ENCODE measurements around the gene ZMYM4. TPM values are rescaled to one million over a fixed set of nuclear protein-coding genes. Genes with fewer than 3 reads are reported as not detected.

Gene ZMYM4
- polyA plus RNA-seq, 3 donors = 12.3 to 31.8 (median 26.0) TPM

DNA sequence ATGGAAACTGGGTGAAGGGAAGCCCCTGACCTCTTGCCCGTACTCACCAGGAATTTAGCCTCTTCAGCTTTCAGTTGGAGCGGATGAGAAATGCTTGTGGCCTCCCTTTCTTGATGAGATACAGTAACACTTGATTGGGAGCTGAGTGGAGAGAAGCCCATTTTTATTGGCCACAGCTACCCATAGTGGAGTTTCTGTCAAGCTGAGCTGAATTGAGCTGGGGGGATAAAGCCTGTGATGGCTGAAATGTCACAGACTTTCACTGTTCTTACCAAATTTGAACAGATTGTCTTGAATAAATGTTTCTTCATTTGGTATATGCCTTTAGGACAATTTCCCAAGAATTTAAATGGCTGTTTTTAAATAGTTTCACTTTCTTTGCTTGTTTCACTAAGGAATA, 125.9 kb downstream of the ZMYM4 start:
- intact Hi-C loops (cut with micrococcal nuclease) = no loop called here
- Mint-ChIP-seq H3K4me3 (no peak overlapping the region), H3K27me3 (ENCODE audit: low read depth in 3 of 3) (no peaks in the 10 kb centered on the region), H3K9me3 (peaks cover 0 to 9% (median 6%) of the 10 kb centered on the region in 7 donors), H3K27ac (peak overlapping the region in 4 of 7 donors; percentile 25 to 83 (median 56)), H3K4me1 (peaks cover 9% of the 10 kb centered on the region), H3K36me3 (peaks cover 55 to 65% of the 10 kb centered on the region in 2 donors)
- Histone ChIP-seq H3K27ac (ENCODE audit: low read depth in 1 of 2, low read length in 2 of 2) (peak overlapping the region in 1 of 2 donors; percentile 62), H4K20me1 (ENCODE audit: insufficient read depth, low read length) (no peaks in the 10 kb centered on the region), H3K4me2 (replicated peaks; ENCODE audit: extremely low read depth, low read length, poor library complexity, severe bottlenecking) (no peak overlapping the region), H3K4me3 (replicated peaks in 1 of 3; ENCODE audit: low read depth in 2 of 3, low read length in 3 of 3) (no peak overlapping the region), H3K9ac (ENCODE audit: insufficient read depth, low read length, poor library complexity, severe bottlenecking) (no peak overlapping the region), H2AFZ (ENCODE audit: insufficient read depth, low read depth, low read length, poor library complexity, severe bottlenecking) (no peak overlapping the region), H3K9me3 (replicated peaks in 1 of 2; ENCODE audit: control insufficient read depth in 1 of 2, insufficient read depth in 1 of 2, low read length in 2 of 2) (peaks cover 0 to 4% of the 10 kb centered on the region in 2 donors), H3K36me3 (replicated peaks in 1 of 2; ENCODE audit: control insufficient read depth in 1 of 2, insufficient read depth in 2 of 2, low read length in 2 of 2) (peaks cover 65 to 92% of the 10 kb centered on the region in 2 donors), H3K79me2 (ENCODE audit: insufficient read depth, low read length) (no peaks in the 10 kb centered on the region), H3K4me1 (ENCODE audit: control insufficient read depth in 1 of 2, insufficient read depth in 2 of 2, low read length in 2 of 2) (no peaks in the 10 kb centered on the region), H3K27me3 (ENCODE audit: control insufficient read depth in 2 of 2, insufficient read depth in 2 of 2, low read length in 2 of 2) (no peaks in the 10 kb centered on the region)
- 100% methylated on average over 1 of the region's 2 CpGs for WGBS (ENCODE audit: insufficient coverage)
- DNase-seq = no peak
- TF ChIP-seq, protein P1, sequence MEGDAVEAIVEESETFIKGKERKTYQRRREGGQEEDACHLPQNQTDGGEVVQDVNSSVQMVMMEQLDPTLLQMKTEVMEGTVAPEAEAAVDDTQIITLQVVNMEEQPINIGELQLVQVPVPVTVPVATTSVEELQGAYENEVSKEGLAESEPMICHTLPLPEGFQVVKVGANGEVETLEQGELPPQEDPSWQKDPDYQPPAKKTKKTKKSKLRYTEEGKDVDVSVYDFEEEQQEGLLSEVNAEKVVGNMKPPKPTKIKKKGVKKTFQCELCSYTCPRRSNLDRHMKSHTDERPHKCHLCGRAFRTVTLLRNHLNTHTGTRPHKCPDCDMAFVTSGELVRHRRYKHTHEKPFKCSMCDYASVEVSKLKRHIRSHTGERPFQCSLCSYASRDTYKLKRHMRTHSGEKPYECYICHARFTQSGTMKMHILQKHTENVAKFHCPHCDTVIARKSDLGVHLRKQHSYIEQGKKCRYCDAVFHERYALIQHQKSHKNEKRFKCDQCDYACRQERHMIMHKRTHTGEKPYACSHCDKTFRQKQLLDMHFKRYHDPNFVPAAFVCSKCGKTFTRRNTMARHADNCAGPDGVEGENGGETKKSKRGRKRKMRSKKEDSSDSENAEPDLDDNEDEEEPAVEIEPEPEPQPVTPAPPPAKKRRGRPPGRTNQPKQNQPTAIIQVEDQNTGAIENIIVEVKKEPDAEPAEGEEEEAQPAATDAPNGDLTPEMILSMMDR (IDR thresholded peaks at IDR 0.05) = no peak

DNA sequence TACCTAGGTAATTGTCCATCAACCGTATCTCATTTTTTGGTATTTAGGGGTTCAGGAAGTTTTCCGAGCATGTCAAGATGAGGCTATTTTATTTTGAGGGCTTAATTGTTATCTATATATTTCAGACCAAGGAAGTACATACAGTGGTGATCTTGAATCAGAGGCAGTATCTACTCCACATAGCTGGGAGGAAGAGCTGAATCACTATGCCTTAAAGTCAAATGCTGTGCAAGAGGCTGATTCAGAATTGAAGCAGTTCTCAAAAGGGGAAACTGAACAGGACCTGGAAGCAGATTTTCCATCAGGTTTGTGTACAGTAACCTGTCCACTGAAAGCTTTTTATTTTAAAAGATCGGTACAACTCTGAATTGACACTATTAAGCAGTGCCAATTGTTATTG, 130.2 kb downstream of the ZMYM4 start:
- intact Hi-C loops (cut with micrococcal nuclease) = no loop called here
- Histone ChIP-seq H3K36me3 (replicated peaks in 1 of 2; ENCODE audit: control insufficient read depth in 1 of 2, insufficient read depth in 2 of 2, low read length in 2 of 2) (peaks cover 59 to 94% of the 10 kb centered on the region in 2 donors), H2AFZ (ENCODE audit: insufficient read depth, low read depth, low read length, poor library complexity, severe bottlenecking) (no peak overlapping the region), H3K27me3 (ENCODE audit: control insufficient read depth in 2 of 2, insufficient read depth in 2 of 2, low read length in 2 of 2) (no peaks in the 10 kb centered on the region), H4K20me1 (ENCODE audit: insufficient read depth, low read length) (no peaks in the 10 kb centered on the region), H3K4me3 (replicated peaks in 1 of 3; ENCODE audit: low read depth in 2 of 3, low read length in 3 of 3) (no peak overlapping the region), H3K4me2 (replicated peaks; ENCODE audit: extremely low read depth, low read length, poor library complexity, severe bottlenecking) (no peak overlapping the region), H3K9ac (ENCODE audit: insufficient read depth, low read length, poor library complexity, severe bottlenecking) (no peak overlapping the region), H3K79me2 (ENCODE audit: insufficient read depth, low read length) (no peaks in the 10 kb centered on the region), H3K4me1 (ENCODE audit: control insufficient read depth in 1 of 2, insufficient read depth in 2 of 2, low read length in 2 of 2) (no peaks in the 10 kb centered on the region), H3K27ac (ENCODE audit: low read depth in 1 of 2, low read length in 2 of 2) (peak overlapping the region in 1 of 2 donors; percentile 13), H3K9me3 (replicated peaks in 1 of 2; ENCODE audit: control insufficient read depth in 1 of 2, insufficient read depth in 1 of 2, low read length in 2 of 2) (no peaks in the 10 kb centered on the region)
- Mint-ChIP-seq H3K27me3 (ENCODE audit: low read depth in 3 of 3) (no peaks in the 10 kb centered on the region), H3K4me1 (peaks cover 5% of the 10 kb centered on the region), H3K4me3 (no peak overlapping the region), H3K9me3 (peaks cover 0 to 4% (median 0%) of the 10 kb centered on the region in 7 donors), H3K36me3 (peaks cover 61 to 77% of the 10 kb centered on the region in 2 donors), H3K27ac (peak overlapping the region in 1 of 7 donors; percentile 54)
- DNase-seq = peak in 1 of 3 donors; percentile 8
- TF ChIP-seq, protein P1 (IDR thresholded peaks at IDR 0.05) = no peak
- WGBS (ENCODE audit: insufficient coverage) = no CpG with 5 or more reads among the region's 3 CpGs

Data from CD14-positive monocyte (primary cell).